GM18507 (cell line): ENCODE measurements around the gene SCARF1.

ENCODE experiments used
- DNase-seq: peaks from one replicate; pipeline ENCODE4 v3.0.0; 2011; ENCODE audit warnings: low read depth; ENCODE audit not compliant: insufficient read length; ENCODE audit errors: extremely low spot score
- FAIRE-seq: peaks from 2 replicates; lab custom pipeline; 2011; peaks lifted over from hg19 to GRCh38; lab: Jason Lieb, UNC

The SCARF1 gene

GRCh38 chr17:1648963-1649843, 3.7 kb upstream of the SCARF1 start:
- DNase-seq = peak; percentile 92
- peak; percentile 89 for FAIRE-seq

GRCh38 chr17:1648173-1648962, 2.8 kb upstream of the SCARF1 start:
- DNase-seq = no peak

GRCh38 chr17:1647802-1648171, 2.3 kb upstream of the SCARF1 start:
- DNase-seq = no peak
- no peak for FAIRE-seq

More at GRCh38 chr17:1648173-1648962, 2.8 kb upstream of the SCARF1 start:
- no peak for FAIRE-seq

- no peak for FAIRE-seq
- DNase-seq = no peak
These were observed 805 bp upstream of the SCARF1 start for GRCh38 chr17:1646199-1646875.

GRCh38 chr17:1644493-1645206, 882 bp downstream of the SCARF1 start:
- DNase-seq = no peak

GRCh38 chr17:1643999-1644492, 1.5 kb downstream of the SCARF1 start:
- peak; percentile 47 for FAIRE-seq
- DNase-seq = no peak

More at GRCh38 chr17:1644493-1645206, 882 bp downstream of the SCARF1 start:
- FAIRE-seq = peak; percentile 89

- no peak for FAIRE-seq
- DNase-seq = peak; percentile 65
These were observed 2.1 kb downstream of the SCARF1 start for GRCh38 chr17:1643293-1643998.

- DNase-seq = no peak
- no peak for FAIRE-seq
These were observed 4.5 kb downstream of the SCARF1 start for GRCh38 chr17:1641065-1641403.

GRCh38 chr17:1640329-1641064, 5.0 kb downstream of the SCARF1 start:
- FAIRE-seq (no peak), DNase-seq (no peak)

GRCh38 chr17:1639549-1640180, 5.9 kb downstream of the SCARF1 start:
- no peak for FAIRE-seq
- no peak for DNase-seq

- FAIRE-seq (no peak), DNase-seq (no peak)
These were observed 6.8 kb downstream of the SCARF1 start for GRCh38 chr17:1638624-1639300.

- DNase-seq (no peak), FAIRE-seq (no peak)
These were observed 7.4 kb downstream of the SCARF1 start for GRCh38 chr17:1638171-1638590.

GRCh38 chr17:1636732-1637285, 8.7 kb downstream of the SCARF1 start:
- FAIRE-seq (no peak), DNase-seq (no peak)

- no peak for FAIRE-seq
- DNase-seq = no peak
These were observed 9.7 kb downstream of the SCARF1 start for GRCh38 chr17:1635675-1636465.

- DNase-seq = no peak
- FAIRE-seq = no peak
These were observed 10.5 kb downstream of the SCARF1 start for GRCh38 chr17:1634841-1635650.
